ENCODE measurements around the gene TCF7L2.

DNA sequence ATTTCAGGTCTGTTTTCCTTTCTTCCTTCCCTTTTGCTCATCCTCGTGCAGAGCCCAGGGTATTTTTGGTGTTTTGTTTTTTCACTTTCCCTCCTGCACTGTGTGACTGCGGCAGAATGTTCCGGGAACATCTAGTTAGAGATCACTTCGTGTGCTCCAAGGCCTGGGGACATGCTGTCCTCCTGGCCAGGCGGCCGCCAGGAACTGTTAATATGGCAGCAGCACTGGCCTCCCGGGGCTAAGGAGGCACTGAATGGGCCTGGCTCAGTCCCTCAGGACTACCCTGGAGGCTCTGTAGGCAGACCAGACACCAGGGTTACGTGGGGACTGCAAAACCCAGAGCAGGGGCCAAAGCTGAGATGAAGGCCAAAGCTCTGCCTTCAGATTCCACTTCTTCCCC, 43.1 kb upstream of the TCF7L2 start:
- TF ChIP-seq, protein P1, sequence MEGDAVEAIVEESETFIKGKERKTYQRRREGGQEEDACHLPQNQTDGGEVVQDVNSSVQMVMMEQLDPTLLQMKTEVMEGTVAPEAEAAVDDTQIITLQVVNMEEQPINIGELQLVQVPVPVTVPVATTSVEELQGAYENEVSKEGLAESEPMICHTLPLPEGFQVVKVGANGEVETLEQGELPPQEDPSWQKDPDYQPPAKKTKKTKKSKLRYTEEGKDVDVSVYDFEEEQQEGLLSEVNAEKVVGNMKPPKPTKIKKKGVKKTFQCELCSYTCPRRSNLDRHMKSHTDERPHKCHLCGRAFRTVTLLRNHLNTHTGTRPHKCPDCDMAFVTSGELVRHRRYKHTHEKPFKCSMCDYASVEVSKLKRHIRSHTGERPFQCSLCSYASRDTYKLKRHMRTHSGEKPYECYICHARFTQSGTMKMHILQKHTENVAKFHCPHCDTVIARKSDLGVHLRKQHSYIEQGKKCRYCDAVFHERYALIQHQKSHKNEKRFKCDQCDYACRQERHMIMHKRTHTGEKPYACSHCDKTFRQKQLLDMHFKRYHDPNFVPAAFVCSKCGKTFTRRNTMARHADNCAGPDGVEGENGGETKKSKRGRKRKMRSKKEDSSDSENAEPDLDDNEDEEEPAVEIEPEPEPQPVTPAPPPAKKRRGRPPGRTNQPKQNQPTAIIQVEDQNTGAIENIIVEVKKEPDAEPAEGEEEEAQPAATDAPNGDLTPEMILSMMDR (conservative IDR thresholded peaks at IDR 0.05) = no peak
- TF ChIP-seq EZH2 (IDR thresholded peaks at IDR 0.05; ENCODE audit: low read depth) = no peak
